Gastroesophageal sphincter (tissue), 3 donors: Measurements from ENCODE around the gene SLC5A6.

Source experiments
- EP300 ChIP-seq: sonication (generic); formaldehyde crosslinking; IDR thresholded peaks from one replicate; pipeline ENCODE4 v1.6.1; 2017; ENCODE audit warnings: antibody characterized with exemption, mild to moderate bottlenecking
- POLR2AphosphoS5 ChIP-seq: sonication (generic); formaldehyde crosslinking; IDR thresholded peaks from one replicate; pipeline ENCODE4 v1.6.1; 2017; ENCODE audit warnings: antibody characterized with exemption
- TF ChIP-seq, protein P1 (sequence below), 4 experiments: fragments of 200-600 bp in 2 of 4; fragments of 450-650 bp in 2 of 4; sonication (generic) in 1 of 4; IDR thresholded peaks; one replicate each; pipeline ENCODE4 v1.5.1; 2017 to 2019; ENCODE audit warnings: antibody characterized with exemption in 4 of 4, mild to moderate bottlenecking in 2 of 4, moderate library complexity in 2 of 4

DNA sequence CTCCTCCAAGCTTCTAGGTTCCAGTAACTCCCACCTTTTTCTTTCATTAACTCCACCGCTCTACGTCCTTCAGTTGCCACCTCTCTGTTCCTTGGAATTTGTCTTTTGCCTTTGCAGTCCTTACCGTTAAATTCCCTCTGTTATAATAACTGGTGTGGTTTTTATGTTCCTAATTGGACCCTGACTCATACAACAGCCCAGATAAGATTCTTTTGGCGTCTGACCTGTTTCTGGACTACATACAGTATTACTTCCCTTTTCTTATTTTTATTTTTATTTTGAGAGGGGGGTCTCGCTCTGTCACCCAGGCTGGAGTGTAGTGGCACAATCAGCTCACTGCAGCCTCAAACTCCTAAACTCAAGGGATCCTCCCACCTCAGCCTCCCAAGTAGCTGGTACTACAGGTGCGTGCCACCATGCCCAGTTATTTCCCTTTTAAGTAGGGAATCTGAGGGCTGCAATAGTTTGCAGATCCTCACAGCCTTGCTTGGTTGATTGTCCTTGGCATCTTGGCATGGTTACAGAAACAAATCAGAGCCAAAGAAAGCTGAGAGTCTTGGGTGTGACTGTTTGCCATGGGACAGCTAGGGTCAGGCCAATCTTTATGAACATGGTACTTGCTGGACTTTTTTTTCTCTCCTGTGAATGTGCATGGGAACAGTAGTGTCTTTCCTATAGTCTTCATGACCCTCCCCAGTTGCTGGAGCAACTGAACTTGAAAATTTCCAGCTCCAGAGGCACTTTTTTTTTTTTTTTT is 41.3 kb downstream of the SLC5A6 start:
- TF ChIP-seq EP300 (no peak), POLR2AphosphoS5 (no peak)
- TF ChIP-seq, protein P1, sequence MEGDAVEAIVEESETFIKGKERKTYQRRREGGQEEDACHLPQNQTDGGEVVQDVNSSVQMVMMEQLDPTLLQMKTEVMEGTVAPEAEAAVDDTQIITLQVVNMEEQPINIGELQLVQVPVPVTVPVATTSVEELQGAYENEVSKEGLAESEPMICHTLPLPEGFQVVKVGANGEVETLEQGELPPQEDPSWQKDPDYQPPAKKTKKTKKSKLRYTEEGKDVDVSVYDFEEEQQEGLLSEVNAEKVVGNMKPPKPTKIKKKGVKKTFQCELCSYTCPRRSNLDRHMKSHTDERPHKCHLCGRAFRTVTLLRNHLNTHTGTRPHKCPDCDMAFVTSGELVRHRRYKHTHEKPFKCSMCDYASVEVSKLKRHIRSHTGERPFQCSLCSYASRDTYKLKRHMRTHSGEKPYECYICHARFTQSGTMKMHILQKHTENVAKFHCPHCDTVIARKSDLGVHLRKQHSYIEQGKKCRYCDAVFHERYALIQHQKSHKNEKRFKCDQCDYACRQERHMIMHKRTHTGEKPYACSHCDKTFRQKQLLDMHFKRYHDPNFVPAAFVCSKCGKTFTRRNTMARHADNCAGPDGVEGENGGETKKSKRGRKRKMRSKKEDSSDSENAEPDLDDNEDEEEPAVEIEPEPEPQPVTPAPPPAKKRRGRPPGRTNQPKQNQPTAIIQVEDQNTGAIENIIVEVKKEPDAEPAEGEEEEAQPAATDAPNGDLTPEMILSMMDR (IDR thresholded peaks at IDR 0.05): no peak
